Natural killer cell treated with Interleukin-12 subunit alpha and Interleukin-12 subunit beta and Interleukin-15 and Interleukin-18, amount 100 ng/mL, for 72 hours (primary cell): ENCODE data around the gene C9orf57. TPM values are rescaled to one million over a fixed set of nuclear protein-coding genes. Genes with fewer than 3 reads are reported as not detected.
"Not testable (repeated sequence)": the region's sequence is repeated elsewhere in the genome, so short reads cannot be mapped to it uniquely, and the experiment has no call there.

Source experiments
- ATAC-seq, 2 donors: fragments of 150-1000 bp; cut with Tn5 transposase in 1 of 2; sonication (Bioruptor Pico), chemical (Tn5 transposase) in 1 of 2; 2 replicates each; pipeline ENCODE4 v1.10.0; 2021
- DNase-seq: peaks from one replicate; pipeline ENCODE4 v3.0.0; 2022; ENCODE audit warnings: low spot score
- H3K27ac Mint-ChIP-seq, 2 donors: 1 replicate in 1 of 2; 2 replicates in 1 of 2; pipeline ENCODE4 v1.8.0; 2022; ENCODE audit warnings: mixed read lengths in 2 of 2, mild to moderate bottlenecking in 1 of 2, moderate library complexity in 1 of 2
- H3K27me3 Mint-ChIP-seq, 2 donors: 1 replicate in 1 of 2; 2 replicates in 1 of 2; pipeline ENCODE4 v1.8.0; 2022; ENCODE audit warnings: mixed read lengths in 2 of 2
- H3K36me3 Mint-ChIP-seq: one replicate; pipeline ENCODE4 v1.8.0; 2022; ENCODE audit warnings: mixed read lengths
- H3K4me1 Mint-ChIP-seq, 2 donors: 1 replicate in 1 of 2; 2 replicates in 1 of 2; pipeline ENCODE4 v1.8.0; 2022; ENCODE audit warnings: low read depth in 2 of 2, mixed read lengths in 2 of 2, mild to moderate bottlenecking in 1 of 2
- H3K4me3 Mint-ChIP-seq: one replicate; pipeline ENCODE4 v1.8.0; 2022; ENCODE audit warnings: mixed read lengths
- H3K9me3 Mint-ChIP-seq: 2 replicates; pipeline ENCODE4 v1.8.0; 2022; ENCODE audit warnings: mixed read lengths
- total RNA-seq, 2 donors: library from RNA; stranded (reverse); gene quantifications; one replicate each; pipeline ENCODE4 v1.2.3, GENCODE V29; 2022

Gene C9orf57
- total RNA-seq, 2 donors from 2014 or later: not detected

- Mint-ChIP-seq H3K9me3 (no peaks in the 10 kb centered on the region), H3K36me3 (no peaks in the 10 kb centered on the region)
- ATAC-seq: no peak
These were observed 18.6 kb downstream of the C9orf57 start for GRCh38 chr9:72041775-72042194.

GRCh38 chr9:72041369-72041768, 19.0 kb downstream of the C9orf57 start:
- DNase-seq (no peak), ATAC-seq (no peak)
- no peak overlapping the region for H3K27ac Mint-ChIP-seq
- H3K27me3 Mint-ChIP-seq: peaks cover 23 to 31% of the 10 kb centered on the region in 2 donors
- H3K9me3 Mint-ChIP-seq: no peaks in the 10 kb centered on the region
- no peaks in the 10 kb centered on the region for H3K36me3 Mint-ChIP-seq
- H3K4me3 Mint-ChIP-seq: no peak overlapping the region
- peaks cover 4 to 5% of the 10 kb centered on the region in 2 donors for H3K4me1 Mint-ChIP-seq

More at GRCh38 chr9:72041775-72042194, 18.6 kb downstream of the C9orf57 start:
- no peak for DNase-seq
- H3K4me1 Mint-ChIP-seq: peaks cover 4 to 5% of the 10 kb centered on the region in 2 donors
- H3K4me3 Mint-ChIP-seq: no peak overlapping the region
- peaks cover 23 to 31% of the 10 kb centered on the region in 2 donors for H3K27me3 Mint-ChIP-seq
- H3K27ac Mint-ChIP-seq: no peak overlapping the region

- ATAC-seq: no peak
- Mint-ChIP-seq H3K27ac (no peak overlapping the region), H3K4me3 (no peak overlapping the region), H3K4me1 (peaks cover 4 to 5% of the 10 kb centered on the region in 2 donors), H3K9me3 (no peaks in the 10 kb centered on the region), H3K27me3 (peaks cover 22 to 28% of the 10 kb centered on the region in 2 donors), H3K36me3 (no peaks in the 10 kb centered on the region)
- no peak for DNase-seq
These were observed 20.9 kb downstream of the C9orf57 start for GRCh38 chr9:72039532-72039931.

GRCh38 chr9:72038890-72039410, 21.5 kb downstream of the C9orf57 start:
- H3K9me3 Mint-ChIP-seq: no peaks in the 10 kb centered on the region
- no peak overlapping the region for H3K4me3 Mint-ChIP-seq
- peaks cover 4 to 5% of the 10 kb centered on the region in 2 donors for H3K4me1 Mint-ChIP-seq
- ATAC-seq: peak; percentile 70 to 72
- H3K36me3 Mint-ChIP-seq: no peaks in the 10 kb centered on the region
- H3K27ac Mint-ChIP-seq: peak overlapping the region in 1 of 2 donors; percentile 3
- H3K27me3 Mint-ChIP-seq: peaks cover 22 to 28% of the 10 kb centered on the region in 2 donors
- peak; percentile 65 for DNase-seq

GRCh38 chr9:72038408-72038807, 22.0 kb downstream of the C9orf57 start:
- H3K27ac Mint-ChIP-seq: no peak overlapping the region
- no peaks in the 10 kb centered on the region for H3K36me3 Mint-ChIP-seq
- no peaks in the 10 kb centered on the region for H3K9me3 Mint-ChIP-seq
- H3K27me3 Mint-ChIP-seq: peaks cover 20 to 25% of the 10 kb centered on the region in 2 donors
- no peak overlapping the region for H3K4me3 Mint-ChIP-seq
- H3K4me1 Mint-ChIP-seq: peaks cover 4 to 5% of the 10 kb centered on the region in 2 donors
- no peak for ATAC-seq
- DNase-seq: no peak

- Mint-ChIP-seq H3K36me3 (no peaks in the 10 kb centered on the region), H3K27me3 (peaks cover 16% of the 10 kb centered on the region in 2 donors), H3K4me3 (no peak overlapping the region), H3K4me1 (peaks cover 4 to 5% of the 10 kb centered on the region in 2 donors), H3K27ac (no peak overlapping the region), H3K9me3 (no peaks in the 10 kb centered on the region)
- ATAC-seq: no peak
- DNase-seq: no peak
These were observed 22.8 kb downstream of the C9orf57 start for GRCh38 chr9:72037571-72037970.

GRCh38 chr9:72030767-72031166, 29.6 kb downstream of the C9orf57 start:
- peaks cover 0 to 2% of the 10 kb centered on the region in 2 donors for H3K4me1 Mint-ChIP-seq
- no peaks in the 10 kb centered on the region for H3K36me3 Mint-ChIP-seq
- no peak overlapping the region for H3K27ac Mint-ChIP-seq
- no peak for DNase-seq
- peaks cover 7 to 11% of the 10 kb centered on the region in 2 donors for H3K27me3 Mint-ChIP-seq
- ATAC-seq: no peak
- no peaks in the 10 kb centered on the region for H3K9me3 Mint-ChIP-seq
- no peak overlapping the region for H3K4me3 Mint-ChIP-seq

- peaks cover 0 to 4% of the 10 kb centered on the region in 2 donors for H3K4me1 Mint-ChIP-seq
- peaks cover under 1 to 5% of the 10 kb centered on the region in 2 donors for H3K27me3 Mint-ChIP-seq
- H3K36me3 Mint-ChIP-seq: no peaks in the 10 kb centered on the region
- DNase-seq (no peak), ATAC-seq (no peak)
- H3K4me3 Mint-ChIP-seq: no peak overlapping the region
- no peak overlapping the region for H3K27ac Mint-ChIP-seq
- H3K9me3 Mint-ChIP-seq: no peaks in the 10 kb centered on the region
These were observed 30.4 kb downstream of the C9orf57 start for GRCh38 chr9:72029986-72030385.

- Mint-ChIP-seq H3K9me3 (no peaks in the 10 kb centered on the region), H3K36me3 (no peaks in the 10 kb centered on the region), H3K4me1 (peaks cover 0 to 4% of the 10 kb centered on the region in 2 donors), H3K27me3 (peaks cover 0 to 3% of the 10 kb centered on the region in 2 donors), H3K27ac (no peak overlapping the region), H3K4me3 (no peak overlapping the region)
- ATAC-seq: no peak
- DNase-seq: no peak
These were observed 34.5 kb downstream of the C9orf57 start for GRCh38 chr9:72025906-72026305.

- H3K4me3 Mint-ChIP-seq: no peak overlapping the region
- no peak for ATAC-seq
- H3K9me3 Mint-ChIP-seq: no peaks in the 10 kb centered on the region
- H3K36me3 Mint-ChIP-seq: no peaks in the 10 kb centered on the region
- no peak overlapping the region for H3K27ac Mint-ChIP-seq
- peaks cover 0 to 4% of the 10 kb centered on the region in 2 donors for H3K4me1 Mint-ChIP-seq
- no peak for DNase-seq
- H3K27me3 Mint-ChIP-seq: peaks cover 0 to 1% of the 10 kb centered on the region in 2 donors
These were observed 36.8 kb downstream of the C9orf57 start for GRCh38 chr9:72023596-72023995.

- Mint-ChIP-seq H3K27ac (no peak overlapping the region), H3K36me3 (no peaks in the 10 kb centered on the region), H3K4me1 (peaks cover 0 to 4% of the 10 kb centered on the region in 2 donors), H3K27me3 (no peaks in the 10 kb centered on the region), H3K9me3 (no peaks in the 10 kb centered on the region), H3K4me3 (no peak overlapping the region)
- ATAC-seq (no peak), DNase-seq (no peak)
These were observed 37.6 kb downstream of the C9orf57 start for GRCh38 chr9:72022841-72023240.

GRCh38 chr9:72013292-72013760, 47.1 kb downstream of the C9orf57 start:
- no peak overlapping the region for H3K4me3 Mint-ChIP-seq
- H3K9me3 Mint-ChIP-seq: no peaks in the 10 kb centered on the region
- peaks cover 11 to 13% of the 10 kb centered on the region in 2 donors for H3K4me1 Mint-ChIP-seq
- DNase-seq (no peak), ATAC-seq (peak in 1 of 2 donors; percentile 24)
- H3K36me3 Mint-ChIP-seq: no peaks in the 10 kb centered on the region
- no peaks in the 10 kb centered on the region for H3K27me3 Mint-ChIP-seq
- peak overlapping the region in 1 of 2 donors; percentile 73 for H3K27ac Mint-ChIP-seq

GRCh38 chr9:72012646-72013045, 47.8 kb downstream of the C9orf57 start:
- Mint-ChIP-seq H3K27ac (no peak overlapping the region), H3K4me1 (peaks cover 11 to 13% of the 10 kb centered on the region in 2 donors), H3K27me3 (no peaks in the 10 kb centered on the region), H3K36me3 (no peaks in the 10 kb centered on the region), H3K9me3 (no peaks in the 10 kb centered on the region), H3K4me3 (no peak overlapping the region)
- DNase-seq: no peak
- no peak for ATAC-seq

- H3K27me3 Mint-ChIP-seq, H3K4me1 Mint-ChIP-seq, H3K4me3 Mint-ChIP-seq, H3K9me3 Mint-ChIP-seq, ATAC-seq, H3K36me3 Mint-ChIP-seq, DNase-seq, H3K27ac Mint-ChIP-seq: not testable (repeated sequence)
These were observed 52.7 kb downstream of the C9orf57 start for GRCh38 chr9:72007726-72008125.

- no peaks in the 10 kb centered on the region for H3K9me3 Mint-ChIP-seq
- no peaks in the 10 kb centered on the region for H3K36me3 Mint-ChIP-seq
- H3K27ac Mint-ChIP-seq: no peak overlapping the region
- DNase-seq: no peak
- H3K4me3 Mint-ChIP-seq: no peak overlapping the region
- no peaks in the 10 kb centered on the region for H3K27me3 Mint-ChIP-seq
- no peaks in the 10 kb centered on the region for H3K4me1 Mint-ChIP-seq
- no peak for ATAC-seq
These were observed 53.9 kb downstream of the C9orf57 start for GRCh38 chr9:72006501-72006900.
